GM21529 (cell line): ENCODE data around the gene TCTN2.

ENCODE experiments used
- ATAC-seq: cut with Tn5 transposase; IDR thresholded peaks from one replicate; pipeline ENCODE4 v1.9.1; 2021; ENCODE audit not compliant: unreplicated experiment

The TCTN2 gene

GRCh38 chr12:123734268-123734667 lies 63.4 kb downstream of the TCTN2 start:
- ATAC-seq: no peak

- no peak for ATAC-seq
Measured at GRCh38 chr12:123741937-123742572, 71.1 kb downstream of the TCTN2 start.

GRCh38 chr12:123743002-123743401 lies 72.1 kb downstream of the TCTN2 start:
- no peak for ATAC-seq

GRCh38 chr12:123744836-123745235 lies 73.9 kb downstream of the TCTN2 start:
- no peak for ATAC-seq

GRCh38 chr12:123747309-123747708 lies 76.4 kb downstream of the TCTN2 start:
- ATAC-seq: no peak

GRCh38 chr12:123748161-123748560 lies 77.2 kb downstream of the TCTN2 start:
- ATAC-seq: no peak

GRCh38 chr12:123748661-123749060 lies 77.7 kb downstream of the TCTN2 start:
- ATAC-seq: no peak

GRCh38 chr12:123749355-123749754 lies 78.4 kb downstream of the TCTN2 start:
- ATAC-seq: no peak

GRCh38 chr12:123750159-123750656 lies 79.3 kb downstream of the TCTN2 start:
- ATAC-seq: no peak

GRCh38 chr12:123752046-123752445 lies 81.1 kb downstream of the TCTN2 start:
- ATAC-seq: no peak

GRCh38 chr12:123754041-123754772 lies 83.3 kb downstream of the TCTN2 start:
- ATAC-seq: no peak

GRCh38 chr12:123757561-123757960 lies 86.6 kb downstream of the TCTN2 start:
- no peak for ATAC-seq
